ENCODE results near the gene TCAF1. TPM values are rescaled to one million over a fixed set of nuclear protein-coding genes. Genes with fewer than 3 reads are reported as not detected.

The TCAF1 gene
- total and polyA plus RNA-seq, 8 donors: 9.7 to 94.6 (median 23.6) TPM

- peaks cover 0 to 7% (median 0%) of the 10 kb centered on the region in 4 donors for H3K36me3 ChIP-seq
- TF ChIP-seq CTCF (IDR thresholded peaks at IDR 0.05): no peak
- no peak for TF ChIP-seq POLR2A (IDR thresholded peaks at IDR 0.05)
- no peak for TF ChIP-seq EP300 (IDR thresholded peaks at IDR 0.05)
- no peak for TF ChIP-seq POLR2AphosphoS5 (IDR thresholded peaks at IDR 0.05)
- intact Hi-C loops (cut with DNase I; ENCODE audit: low total_unique reads): no loop called here
- H3K27ac ChIP-seq: no peak overlapping the region
- DNase-seq: no peak
- H3K4me3 ChIP-seq: no peak overlapping the region
- WGBS, 5 donors: 93 to 96% (median 96%) methylated on average over 2 of the region's 2 CpGs
- peaks cover 0 to 6% (median 0%) of the 10 kb centered on the region in 4 donors for H3K9me3 ChIP-seq
- peaks cover 0 to 7% (median 0%) of the 10 kb centered on the region in 3 donors for H3K27me3 ChIP-seq
- peaks cover 0 to 36% (median 11%) of the 10 kb centered on the region in 4 donors for H3K4me1 ChIP-seq
Observed at GRCh38 chr7:143889068-143889467, 12.9 kb downstream of the TCAF1 start.

- intact Hi-C loops (cut with DNase I; ENCODE audit: low total_unique reads): no loop called here
Observed at GRCh38 chr7:143886826-143887477, 15.0 kb downstream of the TCAF1 start.

GRCh38 chr7:143885951-143886350 is 16.0 kb downstream of the TCAF1 start:
- no peak for TF ChIP-seq POLR2AphosphoS5 (IDR thresholded peaks at IDR 0.05)
- TF ChIP-seq CTCF (IDR thresholded peaks at IDR 0.05): no peak
- intact Hi-C loops (cut with DNase I; ENCODE audit: low total_unique reads): no loop called here
- WGBS, 5 donors: 69 to 89% (median 83%) methylated on average over 3 of the region's 3 CpGs
- DNase-seq: no peak
- H3K9me3 ChIP-seq: no peaks in the 10 kb centered on the region
- H3K36me3 ChIP-seq: peaks cover 0 to 7% (median 0%) of the 10 kb centered on the region in 4 donors
- H3K4me3 ChIP-seq: no peak overlapping the region
- H3K27me3 ChIP-seq: peaks cover 0 to 7% (median 0%) of the 10 kb centered on the region in 3 donors
- H3K27ac ChIP-seq: no peak overlapping the region
- peaks cover 0 to 61% (median 23%) of the 10 kb centered on the region in 4 donors for H3K4me1 ChIP-seq

More at GRCh38 chr7:143886826-143887477, 15.0 kb downstream of the TCAF1 start:
- no peak overlapping the region for H3K27ac ChIP-seq
- H3K9me3 ChIP-seq: no peaks in the 10 kb centered on the region
- TF ChIP-seq POLR2A (IDR thresholded peaks at IDR 0.05) (no peak), EP300 (IDR thresholded peaks at IDR 0.05) (no peak), CTCF (IDR thresholded peaks at IDR 0.05) (no peak), POLR2AphosphoS5 (IDR thresholded peaks at IDR 0.05) (no peak)
- peaks cover 0 to 7% (median 0%) of the 10 kb centered on the region in 4 donors for H3K36me3 ChIP-seq
- H3K4me3 ChIP-seq: no peak overlapping the region
- WGBS, 5 donors: 87 to 95% (median 92%) methylated on average over 6 of the region's 6 CpGs
- H3K27me3 ChIP-seq: peaks cover 0 to 7% (median 0%) of the 10 kb centered on the region in 3 donors
- DNase-seq: no peak
- peaks cover 4 to 51% (median 20%) of the 10 kb centered on the region in 4 donors for H3K4me1 ChIP-seq

GRCh38 chr7:143884969-143885559 is 16.9 kb downstream of the TCAF1 start:
- no peaks in the 10 kb centered on the region for H3K9me3 ChIP-seq
- peaks cover 0 to 7% (median 0%) of the 10 kb centered on the region in 4 donors for H3K36me3 ChIP-seq
- H3K27me3 ChIP-seq: peaks cover 0 to 7% (median 0%) of the 10 kb centered on the region in 3 donors
- peak overlapping the region; percentile 41 to 50 (median 48) for H3K4me3 ChIP-seq
- WGBS, 5 donors: 23 to 32% (median 29%) methylated on average over 34 to 38 of the region's 38 CpGs
- intact Hi-C loops (cut with DNase I; ENCODE audit: low total_unique reads): no loop called here
- peak in 1 of 2 donors; percentile 93 for DNase-seq
- H3K27ac ChIP-seq: peak overlapping the region in 2 of 5 donors; percentile 55 to 72
- TF ChIP-seq CTCF (IDR thresholded peaks at IDR 0.05): no peak
- TF ChIP-seq POLR2A (IDR thresholded peaks at IDR 0.05): no peak
- no peak for TF ChIP-seq EP300 (IDR thresholded peaks at IDR 0.05)
- TF ChIP-seq POLR2AphosphoS5 (IDR thresholded peaks at IDR 0.05): no peak
- peaks cover 0 to 65% (median 24%) of the 10 kb centered on the region in 4 donors for H3K4me1 ChIP-seq
